Large intestine (tissue), 3 donors: ENCODE measurements around the gene FA2H. TPM values are rescaled to one million over a fixed set of nuclear protein-coding genes. Genes with fewer than 3 reads are reported as not detected.

Experiments used
- DNase-seq, 2 donors: peaks; one replicate each; pipeline versions ENCODE4 v3.0.0 to v3.0.0-alpha.2; 2013
- H3K27ac ChIP-seq: one replicate; pipeline ENCODE4 v1.5.1; 2013; ENCODE audit warnings: low read length
- H3K27me3 ChIP-seq: 2 replicates; pipeline ENCODE4 v1.6.1; 2013; ENCODE audit warnings: low read length; ENCODE audit not compliant: control insufficient read depth, insufficient read depth
- H3K36me3 ChIP-seq: 2 replicates; pipeline ENCODE4 v1.6.1; 2013; ENCODE audit warnings: low read length; ENCODE audit not compliant: control insufficient read depth, insufficient read depth
- H3K4me1 ChIP-seq: one replicate; pipeline ENCODE4 v1.6.1; 2013; ENCODE audit warnings: low read length; ENCODE audit not compliant: control insufficient read depth, insufficient read depth
- H3K4me3 ChIP-seq: one replicate; pipeline ENCODE4 v1.5.1; 2013; ENCODE audit warnings: low read length
- H3K9me3 ChIP-seq: one replicate; pipeline ENCODE4 v1.6.1; 2013; ENCODE audit warnings: mild to moderate bottlenecking, low read depth, low read length, moderate library complexity; ENCODE audit not compliant: control insufficient read depth
- WGBS: methylation state at CpG from one replicate; pipeline ENCODE4 v1.1.5; 2013; ENCODE audit warnings: low lambda C conversion rate; ENCODE audit not compliant: insufficient coverage; 5-methylcytosine and 5-hydroxymethylcytosine counted together
- polyA plus RNA-seq: library from polyadenylated mRNA; unstranded; fragments of 120-200 nt; gene quantifications from one replicate; pipeline ENCODE4 v1.2.1, GENCODE V29; 2013

FA2H gene
- polyA plus RNA-seq, 1 donor, result 10.4 TPM

DNA sequence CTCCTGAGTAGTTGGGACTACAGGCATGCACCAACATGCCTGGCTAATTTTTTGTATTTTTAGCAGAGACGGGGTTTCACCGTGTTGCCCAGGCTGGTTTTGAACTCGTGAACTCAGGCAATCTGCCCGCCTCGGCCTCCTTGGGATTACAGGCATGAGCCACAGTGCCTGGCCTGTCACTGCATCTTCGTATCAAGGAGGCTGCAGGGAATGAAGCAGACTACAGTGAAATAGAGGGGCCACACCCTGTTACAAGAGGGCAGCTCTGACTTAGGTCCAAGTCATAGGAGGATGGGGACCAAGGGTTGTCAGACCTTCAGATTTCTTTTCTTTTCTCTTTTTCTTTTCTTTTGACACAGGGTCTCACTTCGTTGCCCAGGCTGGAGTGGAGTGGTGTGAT, 28.7 kb downstream of the FA2H start:
- H3K27ac ChIP-seq, result no peak overlapping the region
- H3K4me3 ChIP-seq, result no peak overlapping the region
- H3K27me3 ChIP-seq, result no peaks in the 10 kb centered on the region
- no peaks in the 10 kb centered on the region for H3K9me3 ChIP-seq
- peak in 1 of 2 donors; percentile 59 for DNase-seq
- WGBS, result no CpG with 5 or more reads among the region's 7 CpGs
- no peaks in the 10 kb centered on the region for H3K36me3 ChIP-seq
- peaks cover 35% of the 10 kb centered on the region for H3K4me1 ChIP-seq

- Histone ChIP-seq H3K36me3 (no peaks in the 10 kb centered on the region), H3K4me1 (peaks cover 35% of the 10 kb centered on the region), H3K27me3 (no peaks in the 10 kb centered on the region), H3K27ac (no peak overlapping the region), H3K4me3 (no peak overlapping the region), H3K9me3 (no peaks in the 10 kb centered on the region)
- DNase-seq, result no peak
- 81% methylated on average over 3 of the region's 10 CpGs for WGBS
Observed at GRCh38 chr16:74745109-74745615, 29.5 kb downstream of the FA2H start.

GRCh38 chr16:74744566-74744965, 30.1 kb downstream of the FA2H start:
- no peaks in the 10 kb centered on the region for H3K36me3 ChIP-seq
- peaks cover 33% of the 10 kb centered on the region for H3K4me1 ChIP-seq
- no peak for DNase-seq
- WGBS, result no CpG with 5 or more reads among the region's 4 CpGs
- H3K9me3 ChIP-seq, result no peaks in the 10 kb centered on the region
- no peak overlapping the region for H3K4me3 ChIP-seq
- H3K27me3 ChIP-seq, result no peaks in the 10 kb centered on the region
- H3K27ac ChIP-seq, result peak overlapping the region; percentile 94

GRCh38 chr16:74743668-74744299, 30.8 kb downstream of the FA2H start:
- peak overlapping the region; percentile 11 for H3K4me3 ChIP-seq
- peaks cover 31% of the 10 kb centered on the region for H3K4me1 ChIP-seq
- no CpG with 5 or more reads among the region's 15 CpGs for WGBS
- H3K9me3 ChIP-seq, result no peaks in the 10 kb centered on the region
- peak overlapping the region; percentile 94 for H3K27ac ChIP-seq
- H3K36me3 ChIP-seq, result no peaks in the 10 kb centered on the region
- H3K27me3 ChIP-seq, result no peaks in the 10 kb centered on the region
- peak; percentile 96 to 99 for DNase-seq

DNA sequence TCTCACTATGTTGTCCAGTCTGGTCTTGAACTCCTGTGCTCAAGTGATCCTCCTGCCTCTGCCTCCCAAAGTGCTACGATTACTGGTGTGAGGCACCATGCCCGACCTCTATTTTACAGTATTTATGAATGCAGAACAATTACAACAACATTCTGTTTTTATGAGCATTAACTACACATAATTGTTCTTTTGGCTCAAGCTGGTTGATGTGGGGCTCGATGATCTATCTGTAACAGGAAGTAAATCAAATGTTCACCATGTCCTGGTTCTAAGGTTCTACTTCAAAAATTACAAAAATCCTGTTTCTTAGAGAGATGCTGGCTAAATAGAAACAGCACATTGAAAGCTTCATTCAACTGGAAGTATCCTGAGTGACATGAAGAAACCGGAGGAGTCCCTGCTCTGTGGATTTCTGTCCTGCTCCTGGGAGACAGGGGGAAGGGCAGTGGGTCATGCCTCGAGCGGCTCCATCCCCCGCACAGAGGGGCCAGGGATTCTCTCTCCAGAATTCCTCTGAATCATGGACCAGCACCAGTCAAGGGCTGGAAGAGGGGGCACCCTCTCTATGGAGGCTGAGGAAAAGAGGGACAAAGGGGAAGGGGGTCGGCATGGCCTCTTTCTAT, 31.5 kb downstream of the FA2H start:
- WGBS, result no CpG with 5 or more reads among the region's 8 CpGs
- H3K4me3 ChIP-seq, result peak overlapping the region; percentile 11
- H3K27me3 ChIP-seq, result no peaks in the 10 kb centered on the region
- no peak for DNase-seq
- H3K9me3 ChIP-seq, result no peaks in the 10 kb centered on the region
- peaks cover 34% of the 10 kb centered on the region for H3K4me1 ChIP-seq
- no peaks in the 10 kb centered on the region for H3K36me3 ChIP-seq
- peak overlapping the region; percentile 94 for H3K27ac ChIP-seq

DNA sequence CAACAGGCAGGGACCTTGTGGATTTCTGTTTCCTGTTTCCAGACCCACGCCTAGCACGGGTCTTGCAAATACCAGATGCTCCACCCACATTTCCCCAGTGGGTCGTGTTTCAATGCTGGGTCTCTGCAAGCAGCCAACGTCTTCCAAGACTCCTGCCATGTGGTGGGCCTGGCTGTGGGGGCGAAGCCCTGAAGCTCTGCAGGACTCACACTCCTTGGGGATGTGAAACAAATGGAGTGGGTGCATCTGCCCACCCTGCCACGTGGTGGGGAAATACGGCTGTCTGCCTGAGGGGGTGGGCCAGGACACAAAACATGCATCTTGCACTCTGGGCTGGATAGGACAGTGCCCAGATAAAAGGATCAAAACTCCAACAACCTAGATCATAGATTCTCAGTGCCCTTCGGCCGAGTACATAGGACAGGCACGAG, 32.6 kb downstream of the FA2H start:
- Histone ChIP-seq H3K27me3 (no peaks in the 10 kb centered on the region), H3K4me3 (no peak overlapping the region), H3K9me3 (no peaks in the 10 kb centered on the region), H3K36me3 (no peaks in the 10 kb centered on the region), H3K27ac (peak overlapping the region; percentile 6), H3K4me1 (peaks cover 44% of the 10 kb centered on the region)
- no CpG with 5 or more reads among the region's 10 CpGs for WGBS
- peak; percentile 22 to 48 for DNase-seq

- WGBS, result no CpG with 5 or more reads among the region's 13 CpGs
- Histone ChIP-seq H3K27ac (no peak overlapping the region), H3K36me3 (no peaks in the 10 kb centered on the region), H3K4me3 (no peak overlapping the region), H3K27me3 (no peaks in the 10 kb centered on the region), H3K4me1 (peaks cover 43% of the 10 kb centered on the region), H3K9me3 (no peaks in the 10 kb centered on the region)
- DNase-seq, result no peak
Observed at GRCh38 chr16:74740795-74741304, 33.8 kb downstream of the FA2H start.

- no CpG with 5 or more reads among the region's 6 CpGs for WGBS
- H3K36me3 ChIP-seq, result no peaks in the 10 kb centered on the region
Observed at GRCh38 chr16:74739275-74739674, 35.3 kb downstream of the FA2H start.

GRCh38 chr16:74738816-74739215, 35.8 kb downstream of the FA2H start:
- WGBS, result no CpG with 5 or more reads among the region's 11 CpGs
- Histone ChIP-seq H3K36me3 (no peaks in the 10 kb centered on the region), H3K9me3 (no peaks in the 10 kb centered on the region), H3K4me3 (no peak overlapping the region), H3K4me1 (peaks cover 28% of the 10 kb centered on the region), H3K27ac (no peak overlapping the region), H3K27me3 (no peaks in the 10 kb centered on the region)
- DNase-seq, result no peak

More at GRCh38 chr16:74739275-74739674, 35.3 kb downstream of the FA2H start:
- DNase-seq, result no peak
- Histone ChIP-seq H3K27me3 (no peaks in the 10 kb centered on the region), H3K4me3 (no peak overlapping the region), H3K4me1 (peaks cover 30% of the 10 kb centered on the region), H3K27ac (no peak overlapping the region), H3K9me3 (no peaks in the 10 kb centered on the region)

- Histone ChIP-seq H3K4me3 (no peak overlapping the region), H3K4me1 (peaks cover 24% of the 10 kb centered on the region), H3K36me3 (no peaks in the 10 kb centered on the region), H3K27ac (no peak overlapping the region), H3K27me3 (no peaks in the 10 kb centered on the region), H3K9me3 (no peaks in the 10 kb centered on the region)
- no CpG with 5 or more reads among the region's 10 CpGs for WGBS
- DNase-seq, result peak; percentile 66 to 69
Observed at GRCh38 chr16:74738113-74738541, 36.5 kb downstream of the FA2H start.
